Fibroblast of mammary gland (primary cell): Measurements from ENCODE around the gene FTCD.
A peak's percentile ranks its signal among the peaks of the same experiment; 100 is the strongest.

Experiments
- DNase-seq: peaks from one replicate; pipeline ENCODE4 v3.0.0-alpha.2; 2010; ENCODE audit warnings: low read depth
- H3K4me3 ChIP-seq: 2 replicates; pipeline ENCODE4 v1.5.1; 2011; ENCODE audit warnings: low read depth, mild to moderate bottlenecking, low read length, moderate library complexity; ENCODE audit not compliant: control insufficient read depth
- TF ChIP-seq, protein P1 (sequence below): conservative IDR thresholded peaks from 2 replicates; pipeline ENCODE4 v1.5.1; 2011; ENCODE audit warnings: low read depth, low read length, inconsistent platforms; ENCODE audit not compliant: control insufficient read depth, insufficient read depth

Gene FTCD

DNA sequence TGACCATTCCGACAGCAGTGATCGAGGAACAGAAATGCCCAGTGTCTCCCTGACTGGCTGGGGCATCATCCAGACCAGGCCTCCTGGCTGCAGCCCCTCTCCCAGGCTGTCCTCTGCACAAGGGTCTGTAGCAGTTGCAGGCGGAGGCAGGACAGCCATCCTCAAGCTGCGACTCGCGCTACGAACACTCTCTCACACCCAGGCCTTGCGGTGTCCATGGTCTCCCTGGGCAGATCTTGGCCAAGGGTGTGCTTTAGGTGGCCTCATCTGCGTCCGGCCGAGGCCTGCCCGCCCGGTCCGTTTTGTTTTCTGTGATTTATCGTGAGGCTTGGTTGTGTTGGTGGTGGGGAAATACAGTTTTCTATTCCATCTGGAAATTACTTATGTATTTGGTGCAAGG, 15.7 kb downstream of the FTCD start:
- no peak for DNase-seq
- no peak overlapping the region for H3K4me3 ChIP-seq
- TF ChIP-seq, protein P1, sequence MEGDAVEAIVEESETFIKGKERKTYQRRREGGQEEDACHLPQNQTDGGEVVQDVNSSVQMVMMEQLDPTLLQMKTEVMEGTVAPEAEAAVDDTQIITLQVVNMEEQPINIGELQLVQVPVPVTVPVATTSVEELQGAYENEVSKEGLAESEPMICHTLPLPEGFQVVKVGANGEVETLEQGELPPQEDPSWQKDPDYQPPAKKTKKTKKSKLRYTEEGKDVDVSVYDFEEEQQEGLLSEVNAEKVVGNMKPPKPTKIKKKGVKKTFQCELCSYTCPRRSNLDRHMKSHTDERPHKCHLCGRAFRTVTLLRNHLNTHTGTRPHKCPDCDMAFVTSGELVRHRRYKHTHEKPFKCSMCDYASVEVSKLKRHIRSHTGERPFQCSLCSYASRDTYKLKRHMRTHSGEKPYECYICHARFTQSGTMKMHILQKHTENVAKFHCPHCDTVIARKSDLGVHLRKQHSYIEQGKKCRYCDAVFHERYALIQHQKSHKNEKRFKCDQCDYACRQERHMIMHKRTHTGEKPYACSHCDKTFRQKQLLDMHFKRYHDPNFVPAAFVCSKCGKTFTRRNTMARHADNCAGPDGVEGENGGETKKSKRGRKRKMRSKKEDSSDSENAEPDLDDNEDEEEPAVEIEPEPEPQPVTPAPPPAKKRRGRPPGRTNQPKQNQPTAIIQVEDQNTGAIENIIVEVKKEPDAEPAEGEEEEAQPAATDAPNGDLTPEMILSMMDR: no peak

DNA sequence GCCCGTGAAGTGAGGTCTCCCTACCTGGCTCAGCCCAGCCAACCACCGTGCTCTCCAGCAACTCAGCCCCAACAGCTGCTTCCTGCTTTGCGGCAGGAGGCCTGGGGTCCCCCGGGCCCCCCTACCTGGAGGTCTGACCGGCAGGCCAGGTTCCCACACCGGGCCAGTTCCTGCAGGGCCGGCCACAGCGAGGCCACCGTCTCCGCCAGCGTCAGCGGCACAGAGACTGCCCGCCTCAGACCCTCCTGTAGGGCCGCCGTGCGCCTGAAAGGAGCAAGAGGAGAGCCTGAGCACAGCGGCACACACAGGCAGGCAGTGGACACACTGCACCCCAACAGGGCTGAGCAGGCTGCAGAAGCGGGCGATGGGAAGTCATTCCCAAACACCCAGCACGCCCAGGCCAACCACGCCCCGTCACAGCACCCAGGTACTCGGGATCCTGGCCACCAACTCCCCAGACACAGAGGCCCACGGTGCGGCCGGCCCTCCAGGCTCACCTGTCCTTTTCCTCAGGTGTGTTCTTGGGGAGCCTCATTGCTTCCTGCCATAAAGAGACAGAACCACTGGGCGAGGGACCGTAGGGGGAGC, 16.9 kb downstream of the FTCD start:
- H3K4me3 ChIP-seq: no peak overlapping the region
- no peak for DNase-seq
- TF ChIP-seq, protein P1: no peak

DNA sequence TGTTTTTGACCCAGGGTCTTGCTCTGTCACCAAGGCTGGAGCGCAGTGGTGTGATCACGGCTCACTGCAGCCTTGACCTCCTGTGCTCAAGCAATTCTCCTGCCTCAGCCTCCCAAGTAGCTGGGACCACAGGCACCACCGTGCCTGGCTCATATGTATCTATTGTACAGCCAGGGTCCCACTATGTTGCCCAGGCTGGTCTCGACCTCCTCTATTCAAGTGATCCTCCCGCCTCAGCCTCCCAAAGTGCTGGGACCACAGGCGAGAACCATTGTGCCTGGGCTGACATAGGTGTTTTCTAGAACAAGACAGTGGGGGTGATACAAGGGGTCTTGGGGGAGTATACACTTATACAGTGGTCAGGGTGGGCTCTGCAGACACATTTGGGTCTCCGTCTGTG, 17.5 kb downstream of the FTCD start:
- no peak for DNase-seq
- H3K4me3 ChIP-seq: no peak overlapping the region
- TF ChIP-seq, protein P1: no peak

DNA sequence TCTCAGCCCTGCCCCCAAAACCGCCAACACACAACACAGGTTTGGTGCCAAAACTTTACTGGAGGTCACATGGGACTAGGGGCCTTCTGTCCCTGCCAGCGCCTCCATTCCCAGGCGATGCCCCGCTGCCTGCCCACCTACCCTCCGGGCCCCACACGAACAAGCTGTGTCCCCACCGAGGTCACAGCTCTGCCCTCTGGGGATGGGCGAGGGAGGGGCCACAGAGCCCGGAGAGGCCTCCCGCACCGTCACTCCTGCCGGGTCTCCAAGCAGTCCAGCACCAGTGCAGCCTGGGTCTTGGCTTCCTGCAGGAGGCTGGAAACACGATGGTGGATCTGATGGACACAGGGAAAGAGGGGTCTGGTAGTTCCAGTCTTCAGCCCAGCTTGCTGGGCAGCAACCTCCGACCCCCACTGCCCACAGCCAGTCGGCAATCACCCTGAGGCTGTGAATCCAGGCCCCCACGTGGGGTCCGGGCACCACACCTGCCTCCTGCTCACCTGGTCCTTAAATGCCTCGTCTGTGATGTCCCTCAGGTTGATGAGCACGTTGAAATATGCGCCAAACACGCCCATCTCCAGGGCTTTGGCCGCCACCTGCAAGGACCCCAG, 18.5 kb downstream of the FTCD start:
- no peak for DNase-seq
- TF ChIP-seq, protein P1: no peak
- H3K4me3 ChIP-seq: no peak overlapping the region

DNA sequence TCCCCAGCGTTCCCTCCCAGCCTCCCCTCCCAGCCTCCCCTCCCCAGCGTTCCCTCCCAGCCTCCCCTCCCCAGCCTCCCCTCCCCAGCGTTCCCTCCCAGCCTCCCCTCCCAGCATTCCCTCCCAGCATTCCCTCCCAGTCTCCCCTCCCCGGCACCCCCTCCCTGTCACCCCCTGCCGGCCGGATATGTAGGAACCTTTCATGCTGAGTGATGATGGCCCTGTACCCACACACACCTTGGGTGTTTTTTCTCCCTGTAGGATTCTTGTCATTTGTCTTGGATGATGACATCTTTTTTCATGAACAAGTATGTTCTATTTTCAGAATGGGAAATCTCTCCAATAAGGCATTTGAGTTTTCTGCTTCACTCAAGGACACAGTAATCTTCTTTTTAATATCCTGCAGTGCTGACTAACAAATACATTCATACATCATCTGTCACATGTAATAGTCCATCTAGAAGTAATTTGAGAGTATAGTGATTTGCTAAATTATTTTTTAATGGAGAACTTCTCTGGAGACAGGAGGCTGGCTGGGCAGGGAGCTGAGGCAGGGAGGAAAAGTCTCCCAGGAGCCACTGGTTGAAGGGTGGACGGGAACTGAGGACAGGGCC, 19.5 kb downstream of the FTCD start:
- H3K4me3 ChIP-seq: no peak overlapping the region
- TF ChIP-seq, protein P1: peak; percentile 12
- peak; percentile 21 for DNase-seq

DNA sequence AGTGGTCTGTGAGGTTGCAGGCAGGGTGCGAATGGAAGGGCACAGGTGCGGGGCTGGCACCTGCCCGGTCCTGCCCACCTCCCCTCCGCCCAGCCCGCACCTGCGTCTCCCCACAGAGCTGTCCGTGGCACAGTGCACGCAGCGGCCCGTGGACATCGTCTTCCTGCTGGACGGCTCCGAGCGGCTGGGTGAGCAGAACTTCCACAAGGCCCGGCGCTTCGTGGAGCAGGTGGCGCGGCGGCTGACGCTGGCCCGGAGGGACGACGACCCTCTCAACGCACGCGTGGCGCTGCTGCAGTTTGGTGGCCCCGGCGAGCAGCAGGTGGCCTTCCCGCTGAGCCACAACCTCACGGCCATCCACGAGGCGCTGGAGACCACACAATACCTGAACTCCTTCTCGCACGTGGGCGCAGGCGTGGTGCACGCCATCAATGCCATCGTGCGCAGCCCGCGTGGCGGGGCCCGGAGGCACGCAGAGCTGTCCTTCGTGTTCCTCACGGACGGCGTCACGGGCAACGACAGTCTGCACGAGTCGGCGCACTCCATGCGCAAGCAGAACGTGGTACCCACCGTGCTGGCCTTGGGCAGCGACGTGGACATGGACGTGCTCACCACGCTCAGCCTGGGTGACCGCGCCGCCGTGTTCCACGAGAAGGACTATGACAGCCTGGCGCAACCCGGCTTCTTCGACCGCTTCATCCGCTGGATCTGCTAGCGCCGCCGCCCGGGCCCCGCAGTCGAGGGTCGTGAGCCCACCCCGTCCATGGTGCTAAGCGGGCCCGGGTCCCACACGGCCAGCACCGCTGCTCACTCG, 23.3 kb downstream of the FTCD start:
- DNase-seq: peak; percentile 44
- no peak overlapping the region for H3K4me3 ChIP-seq
- TF ChIP-seq, protein P1: no peak
